GM21723 (cell line): ENCODE data around the gene GRM7.

Source experiments
- ATAC-seq: cut with Tn5 transposase; IDR thresholded peaks from one replicate; pipeline ENCODE4 v1.9.1; 2021; ENCODE audit warnings: mild to moderate bottlenecking, moderate library complexity; ENCODE audit not compliant: unreplicated experiment

Gene GRM7

DNA sequence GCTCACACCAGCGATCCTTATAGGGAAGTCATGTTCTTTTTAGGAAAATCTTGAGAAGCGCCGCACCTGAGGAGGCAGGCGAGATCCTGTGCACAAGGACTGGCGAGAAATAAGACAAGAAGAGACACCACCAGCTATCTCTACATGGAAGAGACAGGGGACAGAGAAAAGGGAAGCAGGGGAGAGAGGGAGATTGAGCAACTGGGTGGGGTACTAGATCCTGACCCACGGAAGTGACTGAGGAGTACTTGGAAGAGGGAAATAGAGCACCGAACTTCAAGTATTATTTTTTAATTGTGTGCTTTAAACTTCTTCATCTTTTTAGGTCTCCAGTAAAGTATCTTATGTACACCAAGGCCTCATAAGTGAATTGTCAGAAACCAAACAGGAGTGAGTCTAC lies 898.7 kb downstream of the GRM7 start:
- ATAC-seq: no peak

DNA sequence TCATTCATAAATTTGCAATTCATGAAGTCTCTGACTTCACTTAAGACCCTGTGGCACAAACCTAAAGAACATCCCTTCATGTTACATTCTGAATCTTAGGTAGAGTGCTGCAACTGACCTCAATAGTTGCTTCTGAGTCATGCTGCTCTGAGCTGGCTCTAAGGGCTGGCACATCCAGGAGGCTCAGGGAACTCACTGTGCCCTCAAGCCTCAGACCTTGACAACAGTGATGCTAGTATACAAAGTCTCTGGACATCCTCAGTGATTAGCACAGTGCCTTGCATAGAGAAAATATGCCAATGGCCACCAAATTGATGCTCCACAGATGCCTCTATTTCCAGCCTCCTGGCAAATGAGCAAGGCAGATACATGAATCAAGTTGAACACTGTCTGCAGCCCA lies 899.8 kb downstream of the GRM7 start:
- ATAC-seq: no peak

DNA sequence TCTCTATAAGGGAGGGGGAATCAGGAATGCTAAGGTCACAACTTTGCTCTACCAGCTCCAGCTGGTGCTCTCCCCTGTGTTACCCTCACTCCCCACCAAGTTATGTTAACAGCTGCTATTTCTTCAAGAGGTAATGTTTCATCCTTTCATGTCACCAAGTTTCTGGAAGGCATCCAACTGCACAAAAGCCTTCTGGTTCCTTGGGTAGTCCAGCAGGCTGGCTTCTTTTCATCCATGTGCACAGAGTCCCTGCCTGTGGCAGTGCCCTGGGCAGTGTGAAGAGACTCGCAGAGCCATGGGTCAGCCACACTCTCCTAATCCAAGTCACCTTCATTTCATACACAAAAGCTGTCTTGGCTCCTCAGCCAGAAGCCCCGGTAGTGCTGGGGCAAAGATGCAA lies 903.2 kb downstream of the GRM7 start:
- ATAC-seq: no peak

DNA sequence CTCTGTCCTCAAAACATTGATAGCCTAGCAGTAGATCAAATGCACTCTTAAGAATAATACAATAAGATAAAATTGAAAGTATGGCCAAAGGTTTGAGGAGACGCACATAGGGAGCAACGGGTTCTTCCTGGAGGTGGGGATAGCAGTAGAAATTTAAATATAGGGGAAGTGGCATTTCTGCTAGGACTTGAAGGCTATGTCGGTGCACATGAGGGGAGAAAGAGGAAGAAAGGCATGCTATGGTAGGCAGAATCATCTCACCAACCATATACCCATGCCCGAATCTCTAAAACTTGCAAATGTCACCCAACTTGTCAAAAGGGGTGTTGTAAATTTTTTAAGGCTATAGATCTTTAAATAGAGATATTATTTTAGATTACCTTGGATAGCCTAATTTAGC lies 905.6 kb downstream of the GRM7 start:
- ATAC-seq: no peak

DNA sequence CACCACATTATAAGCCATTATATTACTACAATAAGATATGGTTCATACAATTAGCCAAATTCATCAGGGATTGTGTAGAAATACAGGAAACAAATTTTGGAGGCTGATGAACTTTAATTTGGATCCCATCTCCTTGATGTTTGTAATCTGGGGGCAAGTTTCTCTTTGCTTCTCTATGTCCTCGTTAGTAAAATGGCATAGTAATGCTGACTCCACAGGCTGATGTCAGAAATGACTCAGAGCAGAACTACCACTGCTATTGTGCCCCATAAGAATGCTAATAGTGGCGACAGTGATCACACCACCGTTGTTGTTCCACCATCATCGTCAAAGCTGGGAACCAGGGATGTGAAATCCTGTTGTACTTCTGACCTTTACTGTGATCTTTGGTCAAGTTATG lies 918.4 kb downstream of the GRM7 start:
- ATAC-seq: no peak

DNA sequence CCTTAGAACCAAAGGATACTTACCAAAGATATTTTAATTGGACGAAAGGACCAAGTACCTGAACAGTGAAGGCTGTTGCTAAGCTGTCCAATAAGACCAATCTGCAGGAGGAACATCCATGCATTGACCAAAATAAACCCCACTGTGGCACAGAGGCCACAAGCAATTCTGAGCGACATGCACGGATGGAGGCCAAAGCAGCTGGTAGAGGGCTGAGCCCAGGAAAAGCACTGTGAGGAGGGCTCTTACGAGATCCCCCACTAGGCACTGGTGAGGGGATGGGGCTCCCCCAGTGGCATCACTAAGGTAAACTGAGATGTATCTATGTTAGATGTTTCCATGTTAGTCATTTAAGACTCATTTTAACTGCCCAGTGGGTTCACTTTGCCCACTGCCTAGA lies 920.5 kb downstream of the GRM7 start:
- ATAC-seq: no peak

DNA sequence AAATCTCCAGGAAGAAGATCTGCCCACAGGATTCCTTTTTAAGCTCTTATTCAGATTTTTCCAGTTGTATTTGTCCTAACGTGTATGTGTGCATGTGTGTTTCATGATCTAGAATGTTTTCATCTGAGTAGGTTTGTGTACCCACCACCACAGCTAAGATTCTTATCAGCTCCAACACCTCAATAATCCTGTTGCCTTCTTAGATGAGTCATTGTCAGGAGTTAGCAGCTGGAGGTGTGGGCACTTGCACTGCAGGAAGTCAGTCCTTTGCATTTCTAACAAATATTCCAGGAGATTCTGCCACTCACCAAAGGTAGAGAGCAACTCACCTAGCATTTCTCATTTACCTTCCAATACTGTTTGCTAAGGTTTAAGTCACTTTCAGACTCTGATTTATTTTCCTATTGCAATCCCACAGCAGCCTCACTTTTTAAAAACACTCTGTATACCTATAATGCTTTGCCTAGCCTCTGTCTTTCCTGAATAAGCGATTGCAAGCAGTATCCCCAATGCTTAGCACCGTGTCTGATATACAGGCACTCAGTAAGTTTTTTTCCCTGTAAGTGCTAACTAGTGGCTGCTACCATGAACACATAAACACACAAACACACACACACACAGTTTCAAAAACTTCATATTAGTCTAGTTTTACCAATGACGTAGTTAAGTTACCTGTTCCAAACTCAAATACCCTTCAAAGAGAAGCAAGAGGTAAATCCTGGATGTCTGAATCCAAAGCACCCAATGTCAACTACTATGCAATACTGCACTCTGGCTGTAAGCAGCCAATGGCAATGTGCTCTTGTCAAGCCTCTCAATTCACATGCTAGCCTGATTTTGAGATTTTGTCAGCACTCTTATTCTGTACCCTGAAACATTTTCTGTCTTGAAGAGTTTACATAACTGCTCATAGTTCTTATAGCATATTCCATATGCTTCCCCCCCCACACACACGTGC lies 927.2 kb downstream of the GRM7 start:
- ATAC-seq: no peak

DNA sequence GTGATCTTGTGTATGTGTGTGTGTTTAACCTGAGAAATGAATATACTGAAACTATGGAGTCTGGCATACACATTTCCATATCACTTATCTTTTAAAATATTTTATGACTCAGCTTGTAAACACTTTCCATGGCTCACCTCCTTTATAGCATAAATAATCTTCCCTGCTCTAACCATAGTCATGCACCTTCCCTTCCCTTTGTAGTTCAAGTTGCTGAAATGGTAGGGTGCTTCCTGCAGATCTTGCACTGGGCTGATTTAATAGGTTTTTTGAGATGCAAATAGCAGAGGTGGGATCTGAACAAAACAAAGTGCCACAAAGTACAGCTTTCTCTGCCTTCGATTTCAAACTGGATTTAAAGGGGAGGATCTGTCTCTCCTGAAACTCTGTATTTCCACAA lies 928.0 kb downstream of the GRM7 start:
- no peak for ATAC-seq

DNA sequence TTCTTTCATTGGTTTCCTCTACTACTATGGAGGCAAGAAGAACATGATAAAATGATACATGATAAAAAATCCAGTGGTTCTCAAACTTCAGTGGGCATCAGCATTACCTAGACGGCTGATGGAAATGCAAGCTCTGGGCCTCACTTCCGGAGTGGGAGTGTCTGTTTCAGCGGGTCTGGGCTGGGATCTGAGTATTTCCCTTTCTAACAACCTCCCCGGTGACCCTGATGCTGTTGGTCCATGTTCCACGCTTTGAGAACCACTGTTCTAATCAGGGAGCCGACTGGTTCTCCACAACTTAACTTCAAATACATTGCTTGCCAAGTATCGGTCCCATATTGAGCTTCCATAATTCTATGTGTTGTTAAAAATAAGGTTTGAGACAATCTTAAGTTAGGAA lies 928.4 kb downstream of the GRM7 start:
- no peak for ATAC-seq

DNA sequence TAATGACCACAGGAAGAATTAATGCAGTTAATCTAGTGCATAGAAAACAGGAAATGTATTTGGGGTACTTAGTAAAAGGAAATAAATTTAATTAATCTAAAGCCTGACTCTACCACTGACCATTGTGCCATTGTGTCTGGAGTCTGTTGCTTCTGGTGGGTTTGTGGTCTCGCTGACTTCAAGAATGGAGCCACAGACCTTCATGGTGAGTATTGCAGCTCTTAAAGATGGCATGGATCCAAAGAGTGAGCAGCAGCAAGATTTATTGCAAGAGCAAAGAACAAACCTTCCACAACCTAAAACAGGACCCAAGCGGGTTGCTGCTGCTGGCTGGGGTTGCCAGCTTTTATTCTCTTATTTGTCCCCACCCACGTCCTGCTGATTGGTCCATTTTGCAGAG lies 929.2 kb downstream of the GRM7 start:
- ATAC-seq: no peak
